Breast epithelium (tissue), 4 donors: ENCODE data around the gene LMO2. TPM values are rescaled to one million over a fixed set of nuclear protein-coding genes. Genes with fewer than 3 reads are reported as not detected.

ENCODE experiments used
- DNase-seq, 2 donors: peaks; one replicate each; pipeline ENCODE4 v3.0.0-alpha.2; 2019; ENCODE audit warnings: low spot score in 2 of 2
- H3K27ac ChIP-seq, 2 donors: fragments of 200-600 bp; sonication (generic) in 1 of 2; one replicate each; pipeline ENCODE4 v1.5.1; 2016 to 2019; ENCODE audit warnings: mild to moderate bottlenecking in 1 of 2
- H3K27me3 ChIP-seq, 2 donors: fragments of 200-600 bp; sonication (generic) in 1 of 2; one replicate each; pipeline versions ENCODE4 v1.5.1 to v1.6.0; 2017 to 2019; ENCODE audit warnings: control low read depth in 1 of 2, mild to moderate bottlenecking in 1 of 2
- H3K36me3 ChIP-seq: fragments of 200-600 bp; one replicate; pipeline ENCODE4 v1.5.1; 2019
- H3K4me1 ChIP-seq, 2 donors: fragments of 200-600 bp; sonication (generic); one replicate each; pipeline ENCODE4 v1.5.1; 2016 to 2019; ENCODE audit warnings: control low read depth in 1 of 2
- H3K4me3 ChIP-seq, 3 donors: fragments of 200-600 bp; sonication (generic); 1 replicate in 2 of 3; 2 replicates in 1 of 3; pipeline ENCODE4 v1.5.1; 2016 to 2019; ENCODE audit warnings: mild to moderate bottlenecking in 3 of 3, moderate library complexity in 2 of 3
- H3K9me3 ChIP-seq, 2 donors: fragments of 200-600 bp; sonication (generic) in 1 of 2; one replicate each; pipeline ENCODE4 v1.5.1; 2016 to 2019; ENCODE audit warnings: control low read depth in 1 of 2
- POLR2A ChIP-seq: fragments of 450-650 bp; IDR thresholded peaks from one replicate; pipeline ENCODE4 v1.6.1; 2016; ENCODE audit warnings: antibody characterized with exemption, mild to moderate bottlenecking, moderate library complexity
- POLR2AphosphoS5 ChIP-seq, 3 donors: sonication (generic); formaldehyde crosslinking; IDR thresholded peaks; one replicate each; pipeline ENCODE4 v1.6.1; 2017; ENCODE audit warnings: antibody characterized with exemption in 3 of 3
- intact Hi-C: fragments of 100-400 bp; cut with DNase I; formaldehyde crosslinking; loops from one replicate; pipeline ENCODE4 v1.15.1; 2023; ENCODE audit warnings: low total_unique reads
- total RNA-seq, 3 donors: library from RNA; depleted of rRNA; stranded (reverse); fragments of >200 nt; gene quantifications; one replicate each; pipeline ENCODE4 v1.1.0, GENCODE V29; 2016
- TF ChIP-seq, protein P1 (sequence below), 3 donors: fragments of 450-650 bp; IDR thresholded peaks; one replicate each; pipeline ENCODE4 v1.5.1; 2016 to 2017; ENCODE audit warnings: antibody characterized with exemption in 3 of 3, mild to moderate bottlenecking in 3 of 3, moderate library complexity in 3 of 3

Gene LMO2
- total RNA-seq, 3 donors from 2014 or later: 19.5 to 21.9 (median 20.0) TPM

DNA sequence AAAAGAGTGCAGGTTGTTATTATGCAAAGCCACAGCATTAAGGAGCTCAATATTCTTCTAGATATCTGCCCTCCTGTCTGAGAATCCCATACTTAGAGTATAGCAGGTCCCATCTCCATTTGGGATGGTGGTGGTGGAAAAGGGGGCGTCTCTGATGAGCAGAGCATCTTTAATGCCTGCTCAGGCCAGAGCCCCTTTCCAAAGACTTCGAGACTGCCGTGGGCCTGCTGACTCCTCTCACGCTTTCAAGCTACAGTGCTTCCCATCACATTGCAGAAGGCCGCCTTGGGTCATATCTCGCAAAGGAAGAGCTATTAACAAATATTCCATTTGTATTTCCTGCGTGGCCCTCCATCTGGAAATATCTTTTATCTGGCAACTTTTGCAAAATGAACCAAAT lies 10.9 kb downstream of the LMO2 start:
- H3K4me3 ChIP-seq: no peak overlapping the region
- H3K27ac ChIP-seq: no peak overlapping the region
- H3K36me3 ChIP-seq: no peaks in the 10 kb centered on the region
- no peaks in the 10 kb centered on the region for H3K27me3 ChIP-seq
- TF ChIP-seq POLR2AphosphoS5 (IDR thresholded peaks at IDR 0.05) (no peak), POLR2A (no peak)
- TF ChIP-seq, protein P1, sequence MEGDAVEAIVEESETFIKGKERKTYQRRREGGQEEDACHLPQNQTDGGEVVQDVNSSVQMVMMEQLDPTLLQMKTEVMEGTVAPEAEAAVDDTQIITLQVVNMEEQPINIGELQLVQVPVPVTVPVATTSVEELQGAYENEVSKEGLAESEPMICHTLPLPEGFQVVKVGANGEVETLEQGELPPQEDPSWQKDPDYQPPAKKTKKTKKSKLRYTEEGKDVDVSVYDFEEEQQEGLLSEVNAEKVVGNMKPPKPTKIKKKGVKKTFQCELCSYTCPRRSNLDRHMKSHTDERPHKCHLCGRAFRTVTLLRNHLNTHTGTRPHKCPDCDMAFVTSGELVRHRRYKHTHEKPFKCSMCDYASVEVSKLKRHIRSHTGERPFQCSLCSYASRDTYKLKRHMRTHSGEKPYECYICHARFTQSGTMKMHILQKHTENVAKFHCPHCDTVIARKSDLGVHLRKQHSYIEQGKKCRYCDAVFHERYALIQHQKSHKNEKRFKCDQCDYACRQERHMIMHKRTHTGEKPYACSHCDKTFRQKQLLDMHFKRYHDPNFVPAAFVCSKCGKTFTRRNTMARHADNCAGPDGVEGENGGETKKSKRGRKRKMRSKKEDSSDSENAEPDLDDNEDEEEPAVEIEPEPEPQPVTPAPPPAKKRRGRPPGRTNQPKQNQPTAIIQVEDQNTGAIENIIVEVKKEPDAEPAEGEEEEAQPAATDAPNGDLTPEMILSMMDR (IDR thresholded peaks at IDR 0.05): no peak
- no peaks in the 10 kb centered on the region for H3K9me3 ChIP-seq
- DNase-seq: no peak
- intact Hi-C loops: no loop called here
- no peaks in the 10 kb centered on the region for H3K4me1 ChIP-seq

DNA sequence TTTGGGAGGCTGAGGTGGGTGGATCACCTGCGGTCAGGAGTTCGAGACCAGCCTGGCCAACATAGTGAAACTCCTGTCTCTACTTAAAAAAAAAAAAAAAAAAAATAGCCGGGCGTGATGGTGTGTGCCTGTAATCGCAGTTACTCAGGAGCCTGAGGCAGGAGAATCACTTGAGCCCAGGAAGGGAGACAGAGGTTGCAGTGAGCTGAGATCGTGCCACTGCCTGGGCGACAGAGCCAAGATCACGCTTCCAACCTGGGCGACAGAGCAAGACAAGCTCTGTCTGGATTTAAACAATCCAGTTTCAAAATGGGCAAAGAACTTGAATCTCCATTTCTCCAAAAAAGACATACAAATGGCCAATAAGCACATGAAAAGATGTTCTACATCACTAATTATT lies 12.5 kb downstream of the LMO2 start:
- Histone ChIP-seq H3K9me3 (no peaks in the 10 kb centered on the region), H3K27me3 (no peaks in the 10 kb centered on the region), H3K4me1 (no peaks in the 10 kb centered on the region), H3K36me3 (no peaks in the 10 kb centered on the region), H3K4me3 (no peak overlapping the region), H3K27ac (no peak overlapping the region)
- TF ChIP-seq, protein P1 (IDR thresholded peaks at IDR 0.05): no peak
- TF ChIP-seq POLR2A (no peak), POLR2AphosphoS5 (IDR thresholded peaks at IDR 0.05) (no peak)
- intact Hi-C loops: no loop called here
- DNase-seq: no peak

DNA sequence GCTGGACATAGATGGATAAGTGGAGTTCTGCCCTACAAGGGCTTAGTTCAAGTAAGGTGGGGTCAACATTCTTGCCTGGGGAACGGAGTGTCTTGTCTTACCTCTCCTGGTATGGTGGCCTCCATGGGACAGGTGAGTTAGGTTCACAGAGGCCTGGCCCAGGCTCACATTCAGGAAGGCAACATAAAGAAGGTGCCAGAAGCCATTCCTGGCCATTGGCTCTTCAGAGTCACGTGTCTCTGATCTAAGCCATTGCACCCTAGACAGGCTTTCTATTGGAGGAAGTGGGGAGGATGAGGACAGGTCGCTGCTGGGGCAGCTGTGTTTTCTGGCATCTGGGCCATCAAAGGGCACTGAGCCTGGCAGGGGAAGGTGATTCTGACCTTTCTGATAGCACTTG lies 14.8 kb downstream of the LMO2 start:
- intact Hi-C loops: no loop called here
- no peaks in the 10 kb centered on the region for H3K4me1 ChIP-seq
- peaks cover 0 to 3% of the 10 kb centered on the region in 2 donors for H3K27me3 ChIP-seq
- TF ChIP-seq POLR2A: no peak
- no peak for TF ChIP-seq POLR2AphosphoS5 (IDR thresholded peaks at IDR 0.05)
- TF ChIP-seq, protein P1 (IDR thresholded peaks at IDR 0.05): no peak
- H3K9me3 ChIP-seq: no peaks in the 10 kb centered on the region
- no peak overlapping the region for H3K4me3 ChIP-seq
- H3K36me3 ChIP-seq: no peaks in the 10 kb centered on the region
- H3K27ac ChIP-seq: no peak overlapping the region
- no peak for DNase-seq

DNA sequence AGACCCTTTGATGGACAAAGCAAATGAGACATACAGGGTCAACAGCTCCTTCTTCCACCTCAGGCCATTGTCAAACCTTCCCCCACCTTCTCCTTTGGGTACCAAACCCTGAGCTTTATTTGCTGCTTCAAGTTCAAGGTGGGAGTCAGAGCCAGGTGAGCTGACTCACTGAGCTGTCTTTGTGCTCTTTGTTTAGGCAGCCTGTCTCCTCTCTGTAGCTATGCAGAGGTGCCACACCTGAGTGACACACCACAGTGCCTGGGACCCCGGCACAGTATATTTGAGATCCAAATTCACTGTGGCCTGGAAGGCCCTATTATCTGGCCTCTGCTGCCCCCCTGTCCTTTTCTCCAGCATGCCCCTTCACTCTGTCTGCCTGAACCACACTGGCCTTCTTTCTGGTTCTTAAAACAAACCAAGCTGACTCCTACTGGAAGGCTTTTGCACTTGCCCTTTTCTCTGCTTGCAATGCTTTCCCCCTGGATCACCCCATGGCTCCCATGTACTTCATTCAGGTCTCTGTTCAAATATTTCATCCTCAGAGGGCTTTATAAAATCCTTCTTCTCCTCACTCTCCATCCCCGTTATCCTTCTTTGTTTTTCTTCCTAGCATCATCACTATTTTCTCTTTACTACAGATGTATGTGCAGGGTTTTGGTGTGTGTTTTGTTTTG lies 16.1 kb downstream of the LMO2 start:
- H3K4me1 ChIP-seq: no peaks in the 10 kb centered on the region
- H3K36me3 ChIP-seq: no peaks in the 10 kb centered on the region
- H3K4me3 ChIP-seq: no peak overlapping the region
- peaks cover 0 to 3% of the 10 kb centered on the region in 2 donors for H3K27me3 ChIP-seq
- no peak for DNase-seq
- no peak overlapping the region for H3K27ac ChIP-seq
- TF ChIP-seq POLR2A (no peak), POLR2AphosphoS5 (IDR thresholded peaks at IDR 0.05) (no peak)
- no peaks in the 10 kb centered on the region for H3K9me3 ChIP-seq
- intact Hi-C loops: no loop called here

DNA sequence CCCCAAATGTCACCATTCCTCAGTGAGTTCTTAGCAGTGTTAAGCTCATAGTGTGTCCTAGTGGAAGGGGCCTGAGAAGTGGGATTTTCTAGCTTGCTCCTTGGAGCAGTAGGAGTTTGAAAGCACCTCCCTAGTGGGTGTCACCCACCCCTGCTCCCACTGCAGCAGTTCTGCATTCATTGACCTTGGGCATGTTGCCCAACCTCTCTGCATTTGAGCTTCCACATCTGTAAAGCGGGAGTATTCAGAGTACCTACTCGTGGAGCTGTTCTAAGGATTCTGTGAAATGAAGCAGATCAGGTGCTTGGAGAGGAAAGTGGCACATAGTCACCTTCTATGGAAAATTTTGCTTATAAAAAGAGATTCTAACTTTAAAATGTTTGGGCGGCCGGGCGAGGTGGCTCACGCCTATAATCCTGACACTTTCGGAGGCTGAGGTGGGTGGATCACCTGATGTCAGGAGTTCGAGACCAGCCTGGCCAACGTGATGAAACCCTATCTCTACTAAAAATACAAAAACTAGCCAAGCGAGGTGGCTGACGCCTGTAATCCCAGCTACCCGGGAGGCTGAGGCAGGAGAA lies 16.9 kb downstream of the LMO2 start:
- intact Hi-C loops: loop anchor here (5.0 kb wide), 1 partner anchor 82 kb away; no protein-coding TSS in a partner anchor
- H3K27me3 ChIP-seq: peaks cover 0 to 3% of the 10 kb centered on the region in 2 donors

More for the DNA sequence above, 16.9 kb downstream of the LMO2 start:
- H3K4me3 ChIP-seq: no peak overlapping the region
- H3K9me3 ChIP-seq: no peaks in the 10 kb centered on the region
- no peaks in the 10 kb centered on the region for H3K36me3 ChIP-seq
- no peak for DNase-seq
- H3K4me1 ChIP-seq: no peaks in the 10 kb centered on the region
- TF ChIP-seq POLR2AphosphoS5 (IDR thresholded peaks at IDR 0.05): no peak
- TF ChIP-seq, protein P1 (IDR thresholded peaks at IDR 0.05): no peak
- TF ChIP-seq POLR2A: no peak
- no peak overlapping the region for H3K27ac ChIP-seq
